Ramos (cell line): ENCODE data around the gene FLT1.

Experiments used
- in situ Hi-C: fragments of 300-500 bp; cut with MboI; formaldehyde crosslinking; loops from one replicate; pipeline ENCODE4 v1.14.3; 2022; ENCODE audit warnings: low sequenced_read_pairs; ENCODE audit not compliant: unreplicated experiment

Gene FLT1

DNA sequence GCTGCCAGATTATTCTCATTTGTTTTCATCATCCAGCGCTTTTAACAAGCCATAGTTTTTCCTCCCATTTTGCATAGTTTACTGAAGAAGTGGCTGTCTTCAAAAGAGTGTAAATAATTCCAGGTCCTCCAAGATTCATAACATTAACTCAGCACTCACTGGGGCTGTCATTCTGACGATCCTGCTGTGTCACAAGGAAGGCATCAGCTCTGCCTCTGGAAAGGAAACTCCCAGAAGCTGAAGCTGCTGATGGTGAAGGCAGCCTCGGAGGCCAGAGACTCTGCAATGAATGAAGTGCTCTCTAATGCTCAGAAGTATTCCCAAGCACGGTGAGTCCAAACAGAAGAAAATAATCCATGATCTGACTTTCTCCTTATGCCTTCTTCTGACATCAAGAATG is 60.0 kb downstream of the FLT1 start:
- in situ Hi-C loops, result no loop called here

DNA sequence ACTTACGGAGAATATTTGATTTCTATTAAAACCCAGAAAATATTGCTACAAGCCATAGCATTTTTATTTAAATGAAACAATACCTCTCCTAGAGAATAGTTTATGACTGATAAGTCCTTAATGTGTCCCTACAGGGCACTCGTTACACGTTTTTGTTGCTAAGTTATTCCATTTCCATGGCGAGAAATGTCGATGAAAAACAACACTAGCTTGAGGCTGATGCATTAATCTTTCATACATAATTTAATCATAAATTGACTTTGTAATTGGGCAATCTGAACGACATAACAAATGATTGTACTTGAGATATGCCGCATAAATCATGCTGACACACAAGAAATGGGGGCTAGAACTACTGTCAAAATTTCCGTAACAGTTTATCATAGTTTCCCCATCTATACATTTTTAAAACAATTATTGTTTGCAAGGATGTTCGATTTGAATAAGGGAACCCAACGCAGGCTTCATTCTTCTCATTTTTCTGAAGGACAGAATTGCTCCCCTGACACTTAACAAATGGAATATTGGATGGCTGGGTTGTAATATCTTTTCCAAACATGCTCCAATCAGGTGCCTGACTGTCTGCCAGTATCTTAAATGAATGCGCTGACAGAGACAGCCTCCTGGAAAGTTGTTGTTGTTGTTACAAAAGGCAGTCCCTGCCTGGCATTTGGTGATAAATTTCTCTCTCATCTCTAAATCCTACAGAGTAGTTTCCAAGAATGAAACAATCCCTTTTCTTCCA is 61.9 kb downstream of the FLT1 start:
- in situ Hi-C loops, result no loop called here

DNA sequence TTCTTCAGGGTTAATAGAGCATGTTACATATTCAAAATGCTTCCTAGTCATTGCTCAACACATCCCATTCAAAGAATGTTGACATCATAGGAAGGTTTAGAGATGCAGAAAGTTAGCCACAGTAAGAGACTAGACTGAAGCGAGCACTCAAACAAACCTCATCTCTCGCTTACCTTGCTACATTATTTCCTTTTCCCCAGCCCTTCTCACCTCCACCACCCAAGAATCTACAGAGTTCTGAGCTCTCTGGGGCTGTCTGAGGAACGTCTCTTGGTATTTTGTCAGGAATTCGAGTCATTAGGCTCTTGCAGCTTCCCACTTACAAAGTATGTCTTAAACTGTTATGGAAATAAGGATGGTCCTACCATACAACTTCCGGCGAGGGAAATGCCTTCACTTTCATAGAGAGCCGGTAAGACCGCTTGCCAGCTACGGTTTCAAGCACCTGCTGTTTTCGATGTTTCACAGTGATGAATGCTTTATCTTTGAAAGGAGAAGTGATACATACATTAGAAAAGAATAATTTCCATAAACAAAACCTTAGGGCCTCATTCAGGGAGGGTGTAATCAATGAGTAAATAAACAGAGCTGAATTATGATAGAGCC is 65.1 kb downstream of the FLT1 start:
- in situ Hi-C loops, result no loop called here

DNA sequence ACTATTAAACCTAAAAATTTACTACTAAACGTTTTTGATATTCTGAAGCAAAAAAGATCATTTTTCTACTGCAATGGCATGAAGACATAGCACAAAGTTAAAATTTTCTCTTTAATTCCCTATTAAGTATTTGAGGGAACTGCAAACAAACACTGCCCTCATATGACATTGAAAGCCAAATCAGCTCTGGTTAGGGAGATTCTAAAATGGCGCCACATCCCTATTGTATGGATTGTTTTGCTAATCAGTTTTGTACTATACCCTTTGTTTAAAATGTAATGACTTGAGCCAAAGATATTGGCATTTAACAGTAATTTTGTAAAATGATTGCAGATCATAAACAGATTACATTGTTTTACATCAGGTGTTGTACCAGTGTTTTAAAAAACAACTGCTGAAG is 65.8 kb downstream of the FLT1 start:
- in situ Hi-C loops, result no loop called here

DNA sequence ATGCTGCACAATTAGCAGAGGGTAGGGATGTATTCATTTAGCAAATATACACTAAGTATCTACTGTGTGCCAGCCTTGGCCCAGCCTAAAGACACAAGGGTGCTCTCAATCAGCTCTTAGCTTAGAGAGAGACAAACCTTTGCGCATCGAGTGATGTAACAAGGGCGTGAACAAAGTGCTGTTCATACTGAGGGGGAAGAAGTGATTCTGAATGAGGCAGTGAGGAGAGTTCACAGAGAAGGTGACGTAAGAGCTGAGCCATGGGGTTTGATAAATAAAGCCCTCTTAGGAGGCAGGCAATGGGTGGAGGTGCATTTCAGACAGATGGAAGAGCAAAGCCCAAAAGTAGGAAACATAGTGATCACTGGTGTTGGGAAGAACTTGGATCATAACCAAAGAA is 68.5 kb downstream of the FLT1 start:
- in situ Hi-C loops, result no loop called here

DNA sequence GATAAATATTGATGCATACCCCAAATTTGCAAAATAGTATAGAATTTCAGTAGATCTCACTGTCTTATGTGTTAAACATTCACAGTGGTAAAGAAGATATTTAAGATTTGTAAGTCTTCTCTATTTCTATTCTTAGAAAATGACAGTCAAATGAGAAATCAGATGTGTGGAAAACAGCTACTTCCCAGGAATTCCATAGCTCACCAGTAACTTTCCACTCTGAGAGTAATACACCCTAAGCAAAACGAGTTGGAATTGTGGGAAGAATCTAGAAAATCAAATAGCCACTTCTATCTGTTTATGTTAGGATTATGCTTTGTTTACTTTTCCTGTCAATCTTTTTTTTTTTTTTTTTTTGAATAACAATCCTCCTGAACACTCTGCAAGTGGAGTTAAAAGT is 69.1 kb downstream of the FLT1 start:
- in situ Hi-C loops, result no loop called here

DNA sequence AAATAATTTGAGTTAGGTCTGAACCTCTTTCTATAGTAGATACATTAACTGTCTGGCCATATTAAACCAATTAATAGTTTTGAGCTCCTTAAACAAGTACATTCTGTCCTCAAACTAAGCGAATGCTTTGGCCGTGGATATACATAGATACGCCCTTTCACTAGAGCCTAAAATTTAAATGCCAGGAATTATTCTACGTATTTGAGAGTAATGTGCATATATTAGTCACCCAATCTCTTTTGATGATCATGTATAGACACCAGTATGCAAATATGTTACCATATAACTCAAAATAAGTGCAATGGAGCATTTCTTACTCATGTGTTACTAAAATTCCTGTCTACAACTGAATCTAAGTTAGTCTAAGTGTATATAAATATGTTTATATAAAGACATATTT is 70.4 kb downstream of the FLT1 start:
- in situ Hi-C loops, result no loop called here

DNA sequence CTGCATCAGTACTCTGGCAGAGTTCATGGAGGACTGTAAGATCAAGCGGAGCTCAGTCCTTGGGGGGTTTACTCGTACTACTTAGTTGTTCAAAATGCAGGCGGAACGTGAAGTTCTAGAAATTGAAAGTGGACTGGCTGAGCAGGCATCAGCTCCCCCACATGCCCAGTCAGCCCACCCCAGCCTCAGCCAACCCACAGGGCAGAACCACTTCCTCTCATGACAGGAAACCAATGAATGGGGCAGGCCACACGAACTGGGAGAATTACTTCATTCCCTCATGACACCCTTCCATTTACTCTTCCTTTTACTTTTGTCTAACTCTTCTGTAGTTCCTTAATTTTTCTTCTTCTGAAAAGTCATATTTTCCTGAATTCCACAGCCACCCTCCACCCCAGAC is 71.9 kb downstream of the FLT1 start:
- in situ Hi-C loops, result no loop called here

DNA sequence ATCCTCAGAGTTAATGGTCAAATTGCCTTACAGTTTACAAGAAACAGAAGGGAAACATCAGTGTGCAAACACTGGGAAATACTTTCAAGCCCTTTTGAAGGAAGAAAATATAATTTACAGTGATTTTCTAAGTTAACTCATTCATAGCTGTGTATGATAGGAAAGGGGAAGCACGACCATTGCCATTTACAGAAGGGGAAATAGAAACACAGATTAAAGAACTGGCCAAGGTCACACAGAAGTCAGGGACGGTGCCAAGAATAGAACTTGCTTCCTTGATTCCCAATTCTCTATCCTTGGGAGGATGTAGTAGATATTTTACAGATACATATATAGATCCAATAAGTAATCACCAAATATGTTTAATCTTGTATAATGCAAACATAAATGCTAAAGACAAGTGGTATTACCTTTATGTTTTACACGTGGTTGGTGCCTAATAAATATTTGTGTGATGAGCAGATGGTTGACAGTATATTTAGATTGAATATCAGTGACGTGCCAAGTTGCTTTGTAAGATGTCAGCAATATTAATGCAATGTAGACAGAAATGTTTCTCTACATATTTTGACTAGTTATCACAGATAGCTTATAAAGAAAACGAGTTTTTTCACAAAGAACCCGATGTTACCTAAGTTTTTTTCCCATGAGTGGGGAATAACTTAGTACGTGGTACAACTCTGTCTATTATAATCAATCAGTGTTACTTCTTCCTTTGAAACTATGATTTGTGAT is 73.1 kb downstream of the FLT1 start:
- in situ Hi-C loops, result no loop called here

DNA sequence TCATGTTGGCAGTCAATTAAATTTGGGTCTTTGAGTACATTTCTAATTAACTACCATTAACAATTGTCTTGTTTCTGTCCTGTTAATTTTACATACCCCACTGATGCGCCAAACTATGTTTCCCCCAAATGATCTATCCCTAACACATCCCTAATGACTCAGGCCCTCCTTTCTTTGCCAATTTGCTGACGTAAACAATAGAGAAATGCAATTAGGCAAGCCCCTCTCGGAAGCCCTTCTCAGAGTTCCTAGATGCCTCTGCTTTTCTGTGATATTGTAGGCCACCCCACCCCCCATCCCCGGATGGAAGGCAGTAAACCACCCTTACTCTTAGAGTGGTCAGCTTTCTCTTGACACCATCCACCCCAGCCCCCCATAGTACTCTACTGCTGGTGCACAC is 74.2 kb downstream of the FLT1 start:
- in situ Hi-C loops, result no loop called here

DNA sequence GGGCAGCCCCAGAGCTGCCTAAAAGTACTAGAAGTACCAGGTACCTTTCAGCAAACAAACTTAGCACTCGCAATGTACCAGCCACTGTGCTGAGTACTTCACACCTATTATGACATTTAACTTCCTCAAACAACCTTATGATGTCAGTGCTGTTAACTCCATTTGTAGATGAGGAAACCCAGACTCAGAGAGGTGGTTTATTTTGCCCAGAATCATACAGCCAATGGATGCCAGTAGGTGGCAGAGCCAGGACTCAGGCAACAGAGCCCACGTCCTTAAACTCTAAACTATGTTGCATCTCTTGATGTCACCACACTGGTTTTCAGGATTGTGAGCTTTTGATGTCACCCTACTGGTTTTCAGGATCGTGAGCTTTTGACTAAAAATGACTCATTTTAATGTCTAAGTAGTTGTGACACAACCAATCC is 78.9 kb downstream of the FLT1 start:
- in situ Hi-C loops, result no loop called here

DNA sequence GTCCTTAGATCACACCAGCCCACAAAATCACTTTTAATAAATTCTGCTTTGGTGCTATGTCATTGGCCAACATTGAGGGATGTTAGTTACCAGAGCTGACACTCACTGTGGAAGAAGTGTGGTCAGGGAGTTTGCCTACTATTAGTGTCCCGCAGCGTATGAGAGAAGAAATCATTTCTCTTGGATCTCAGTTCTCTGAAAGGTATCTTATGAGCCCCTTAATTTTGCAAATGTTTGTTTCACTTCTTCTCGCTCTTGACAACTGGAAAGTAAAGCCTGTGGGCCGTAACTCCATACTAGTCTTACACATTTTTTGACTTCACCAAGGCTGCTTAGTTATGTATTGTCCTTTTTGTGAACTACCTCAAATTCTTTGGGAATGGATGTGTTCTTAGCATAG is 80.9 kb downstream of the FLT1 start:
- in situ Hi-C loops, result no loop called here

DNA sequence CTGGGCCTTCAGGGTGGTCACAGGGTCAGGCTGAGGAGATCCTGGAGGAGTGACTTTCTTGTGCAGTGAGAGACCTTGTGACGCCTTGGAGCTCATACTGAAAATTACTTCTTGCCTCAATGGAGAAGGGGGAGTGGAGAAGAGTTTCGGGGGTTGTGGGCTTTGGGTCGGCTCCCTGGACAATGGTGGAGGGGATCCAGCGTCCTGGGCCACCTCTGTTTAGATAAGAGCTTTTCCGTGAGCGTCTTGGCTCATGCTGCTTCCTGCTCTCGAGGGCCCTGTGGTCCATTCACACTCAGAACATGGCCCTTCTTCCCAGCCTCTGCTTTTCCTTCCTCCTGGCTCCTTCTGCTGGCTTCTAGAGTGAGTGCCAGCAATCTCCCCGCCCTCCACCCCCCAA is 81.9 kb downstream of the FLT1 start:
- in situ Hi-C loops, result no loop called here

DNA sequence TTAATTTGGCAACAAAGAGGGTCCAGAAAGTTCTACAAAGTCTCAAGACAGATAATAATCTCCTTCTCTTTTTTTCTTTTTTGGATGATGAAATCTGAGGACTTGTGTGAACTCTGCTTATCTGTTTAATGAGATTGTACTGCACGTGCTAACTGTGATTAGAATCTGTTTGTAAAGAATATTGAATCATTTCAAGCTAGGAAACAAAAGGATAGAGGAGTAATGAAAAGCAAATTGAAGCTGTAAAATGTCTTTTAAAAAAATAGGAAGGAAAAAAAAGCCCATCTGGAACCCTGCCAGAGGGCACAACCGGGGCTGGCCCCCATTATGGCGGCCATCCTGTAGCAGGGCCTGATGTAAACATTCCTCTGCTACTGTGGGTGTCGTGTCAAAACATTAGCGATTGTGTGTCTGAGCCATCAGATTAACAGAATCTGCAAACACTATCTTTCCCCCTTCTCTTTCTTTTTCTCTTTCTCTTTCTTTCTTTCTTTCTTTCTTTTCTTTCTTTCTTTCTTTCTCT is 83.0 kb downstream of the FLT1 start:
- in situ Hi-C loops, result no loop called here

DNA sequence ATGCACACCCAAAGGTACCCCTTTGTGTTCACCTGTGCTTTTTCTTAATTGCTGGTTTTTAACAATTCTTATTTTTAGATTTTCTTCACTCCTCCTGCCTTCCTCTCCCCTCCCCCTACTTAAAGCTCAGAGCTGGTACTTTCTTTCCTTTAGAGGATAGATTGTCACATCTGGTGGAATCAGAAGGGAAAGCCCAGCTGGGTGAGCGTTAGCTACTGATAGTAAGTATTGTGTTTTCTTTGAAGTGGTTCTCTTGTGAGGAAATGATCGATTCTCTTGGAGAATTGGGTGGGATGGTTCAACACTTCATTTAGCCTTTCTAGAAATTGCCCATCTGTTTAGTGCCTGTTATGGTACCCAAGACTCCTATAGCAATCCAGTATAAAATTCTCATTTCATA is 84.8 kb downstream of the FLT1 start:
- in situ Hi-C loops, result no loop called here

DNA sequence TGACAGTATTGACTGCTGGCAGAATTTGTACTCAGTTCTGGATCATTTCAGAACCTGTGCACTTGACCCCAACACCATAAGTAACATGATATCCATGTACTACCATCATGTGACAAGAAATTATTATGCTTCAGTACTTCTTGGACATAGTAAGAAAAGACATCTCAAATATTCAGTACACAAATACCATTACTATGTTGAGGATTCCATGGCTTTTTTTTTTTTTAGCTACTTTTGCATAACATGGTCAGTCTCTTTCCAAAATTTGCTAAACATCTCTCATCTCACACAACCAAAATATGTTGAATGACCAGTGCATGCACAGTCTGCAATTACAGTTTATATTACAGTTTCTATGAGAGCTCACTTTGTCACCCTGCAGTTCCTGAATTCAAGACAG is 85.3 kb downstream of the FLT1 start:
- in situ Hi-C loops, result no loop called here

DNA sequence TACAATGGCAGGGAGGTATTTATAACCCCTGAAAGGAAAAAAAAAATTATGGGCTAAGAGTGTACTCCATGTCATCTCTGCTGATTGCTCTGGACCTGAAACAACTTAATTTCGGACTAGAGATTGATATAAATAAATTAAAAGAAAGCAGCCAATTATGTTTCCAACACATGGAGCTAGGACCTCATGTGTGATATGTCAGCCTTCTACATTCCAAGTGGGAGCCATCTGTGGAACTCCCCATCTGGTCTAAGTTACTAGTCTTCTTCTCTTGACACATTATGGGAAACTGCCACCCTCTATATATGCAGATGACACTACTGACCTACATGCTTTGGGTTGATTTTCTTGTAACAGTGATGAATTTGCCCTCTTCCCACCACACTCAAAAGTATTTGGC is 86.1 kb downstream of the FLT1 start:
- in situ Hi-C loops, result no loop called here

DNA sequence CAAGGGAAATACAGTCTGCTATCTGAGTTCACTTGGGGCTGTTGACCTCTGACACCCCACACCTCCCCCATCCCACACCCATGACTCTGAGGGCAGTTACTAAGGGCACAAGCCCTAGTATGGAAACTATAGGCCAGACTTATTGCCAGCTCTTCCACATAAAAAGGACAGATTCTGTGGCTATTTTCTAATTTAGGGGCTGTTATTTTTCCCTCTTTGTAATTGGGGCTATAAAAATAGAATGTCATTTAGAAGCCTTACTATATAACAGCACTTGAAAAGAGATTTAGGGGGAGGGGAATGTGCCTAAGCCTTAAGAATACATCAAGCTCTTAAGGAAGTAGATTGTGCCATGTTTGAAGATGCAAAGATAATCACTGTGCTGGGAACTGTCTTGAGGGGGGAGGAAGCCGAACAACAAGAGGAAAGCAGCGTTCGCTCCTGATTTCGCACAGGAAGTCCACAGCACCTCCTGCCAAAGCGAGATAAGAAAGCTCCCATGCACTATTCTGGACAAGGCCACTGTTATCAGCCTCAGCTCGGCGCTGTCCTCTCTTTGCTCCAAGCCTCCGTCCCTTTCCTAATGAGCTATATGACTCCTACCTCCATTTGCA is 86.6 kb downstream of the FLT1 start:
- in situ Hi-C loops, result no loop called here

DNA sequence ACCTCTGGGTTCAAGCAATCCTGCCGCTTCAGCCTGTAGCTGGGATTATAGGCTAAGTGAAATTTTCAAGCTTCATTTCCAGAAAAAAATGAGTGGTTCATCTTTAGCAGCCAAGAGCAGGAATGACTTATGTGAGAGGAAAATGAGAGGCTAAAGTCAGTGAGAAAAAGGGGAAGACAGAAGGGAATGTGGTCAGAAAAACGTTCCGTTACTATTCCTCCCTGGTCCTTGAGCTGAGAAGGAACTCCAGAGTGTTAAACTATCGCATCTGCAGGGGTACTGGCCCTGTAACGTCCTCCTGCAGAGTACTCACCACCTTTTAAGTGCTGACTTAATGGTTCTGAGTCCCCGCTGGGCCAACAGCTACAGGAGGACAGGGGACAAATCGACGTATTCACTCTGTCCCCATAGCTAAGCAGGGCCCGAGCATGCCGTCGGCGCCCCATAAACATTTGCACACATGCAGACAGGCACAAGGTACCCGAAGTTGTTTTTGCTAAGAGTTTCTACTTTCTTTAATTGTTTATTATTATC is 88.1 kb downstream of the FLT1 start:
- in situ Hi-C loops, result no loop called here

DNA sequence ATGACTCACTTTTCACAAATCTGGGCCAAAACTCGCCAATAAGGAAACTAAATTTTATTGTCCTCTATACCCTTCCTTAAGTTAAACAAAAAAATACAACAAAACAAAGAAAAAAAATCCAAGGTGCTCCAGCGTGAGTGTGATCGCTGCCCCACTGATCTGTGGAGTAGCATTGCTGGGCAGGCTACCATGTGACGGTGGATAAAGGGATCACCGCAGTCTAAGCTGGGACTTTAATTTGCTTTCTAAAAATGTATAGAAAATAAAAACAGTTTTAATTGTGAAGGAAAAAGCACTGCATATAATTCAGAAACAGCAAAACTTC is 92.9 kb downstream of the FLT1 start:
- in situ Hi-C loops, result no loop called here
